ENCODE measurements around the gene HOXA13. TPM values are rescaled to one million over a fixed set of nuclear protein-coding genes. Genes with fewer than 3 reads are reported as not detected.

HOXA13 gene
- total RNA-seq, 1 donor from 2014 or later = 1.4 TPM

DNA sequence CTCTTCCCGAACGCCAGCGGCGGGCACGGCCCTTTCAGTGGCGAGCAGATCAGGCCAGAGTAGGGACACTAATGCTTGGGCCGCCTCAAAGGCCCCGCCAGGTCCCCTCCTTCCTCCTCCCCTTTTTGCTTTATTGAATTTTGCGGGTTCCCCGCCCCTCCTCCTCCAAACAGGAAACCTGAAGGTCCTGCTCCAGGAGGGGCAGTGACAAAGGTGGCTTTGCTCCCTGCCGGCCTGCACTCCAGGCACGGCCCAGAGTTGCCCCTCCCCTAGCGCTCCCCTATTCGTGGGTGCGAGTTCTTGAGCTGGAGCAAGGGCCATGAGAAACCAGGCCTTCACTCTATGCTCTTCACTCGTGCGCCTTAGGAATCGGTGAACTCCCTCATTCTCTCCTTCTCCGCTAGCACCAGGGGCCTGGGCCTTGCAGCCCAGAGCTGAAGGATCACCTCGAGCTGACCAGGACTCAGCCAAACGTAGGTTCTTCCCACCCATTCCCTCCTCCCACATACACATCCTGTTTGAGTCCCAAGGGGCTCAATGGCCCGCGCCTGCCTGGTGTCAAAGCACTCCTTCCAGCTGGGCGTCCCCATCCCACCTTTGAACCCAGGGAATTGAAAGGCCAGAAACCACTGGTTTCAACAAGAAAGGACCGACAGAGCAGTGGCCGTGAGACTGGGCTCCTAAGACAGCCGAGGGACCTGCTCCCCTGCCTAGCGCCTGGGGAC lies 51.7 kb downstream of the HOXA13 start:
- DNase-seq = no peak

GRCh38 chr7:27147199-27148030 lies 52.5 kb downstream of the HOXA13 start, which contains the start of gene HOXA6:
TSS of gene HOXA6 (minus strand) at chr7:27147774. CDS start at chr7:27147749, 25 bp downstream.
- no peak for DNase-seq

GRCh38 chr7:27146491-27147198 lies 53.2 kb downstream of the HOXA13 start:
- DNase-seq = no peak

GRCh38 chr7:27145914-27146412 lies 53.9 kb downstream of the HOXA13 start:
- DNase-seq = no peak

DNA sequence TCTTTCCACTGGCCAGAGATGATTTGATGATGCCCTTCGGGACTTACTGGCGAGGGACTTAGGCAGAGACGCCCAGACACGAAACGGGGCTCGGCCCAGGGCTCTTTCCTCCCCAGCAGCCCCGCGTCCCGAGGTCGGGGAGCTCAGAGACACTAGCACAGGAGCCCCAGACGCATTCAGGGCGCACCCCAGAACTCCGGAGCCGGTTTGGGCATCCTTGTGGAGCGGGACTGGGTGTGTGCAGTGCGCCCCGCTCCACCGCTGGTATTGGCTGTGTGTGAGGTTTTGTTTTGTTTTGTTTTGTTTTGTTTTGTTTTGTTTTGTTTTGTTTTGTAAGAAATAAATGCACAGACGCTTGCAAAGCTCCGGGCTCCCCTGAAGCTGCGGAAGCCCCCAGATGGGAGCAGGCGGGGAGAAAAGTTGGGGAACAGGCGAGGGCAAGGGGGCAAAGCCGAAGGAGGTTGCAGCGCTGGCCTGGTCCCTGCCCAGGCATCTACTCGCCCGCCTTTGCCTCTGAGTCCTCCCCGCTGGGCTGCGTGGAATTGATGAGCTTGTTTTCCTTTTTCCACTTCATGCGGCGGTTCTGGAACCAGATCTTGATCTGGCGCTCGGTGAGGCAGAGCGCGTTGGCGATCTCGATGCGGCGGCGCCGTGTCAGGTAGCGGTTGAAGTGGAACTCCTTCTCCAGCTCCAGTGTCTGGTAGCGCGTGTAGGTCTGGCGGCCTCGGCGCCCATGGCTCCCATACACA lies 54.6 kb downstream of the HOXA13 start:
- no peak for DNase-seq

GRCh38 chr7:27144781-27145164 lies 55.1 kb downstream of the HOXA13 start:
- DNase-seq = no peak

Small RNAs within 50 kb of the gene (small RNA-seq; reads per million reads assigned to genes)
- gene AC004080.5 (ENCODE audit: low replicate concordance) (not detected), gene RF02140 (ENCODE audit: low replicate concordance) (not detected), gene RF02141 (ENCODE audit: low replicate concordance) (not detected)

Other genes with a start within 250 kb of the HOXA13 start
- gene HOXA1, start 104.1 kb downstream of the HOXA13 start, total RNA-seq = 0.59 TPM
- gene HOXA2, start 97.4 kb downstream of the HOXA13 start, total RNA-seq = 0.89 TPM
- 0.69 TPM for gene HOXA4, start 69.3 kb downstream of the HOXA13 start, total RNA-seq
- 4.7 TPM for gene HOXA5, start 56.4 kb downstream of the HOXA13 start, total RNA-seq
- 3.3 TPM for gene HOXA6, start 52.3 kb downstream of the HOXA13 start, total RNA-seq
- gene HOXA3, start 47.5 kb downstream of the HOXA13 start, total RNA-seq = 4.9 TPM
- gene HOXA7, start 43.4 kb downstream of the HOXA13 start, total RNA-seq = 1.5 TPM
- gene HOXA9, start 34.6 kb downstream of the HOXA13 start, total RNA-seq = 9.6 TPM
- gene HOXA10, start 25.8 kb downstream of the HOXA13 start, total RNA-seq = 2.8 TPM
- 0.20 TPM for gene HOXA11, start 14.9 kb downstream of the HOXA13 start, total RNA-seq
- gene EVX1, start 42.7 kb upstream of the HOXA13 start, total RNA-seq = not detected

All from skin of body (tissue), 3 donors.